Uterus (tissue), 2 donors: ENCODE measurements around the gene TMEM45B.

Experiments
- CTCF ChIP-seq, 4 experiments: fragments of 200-600 bp in 2 of 4; fragments of 450-650 bp in 2 of 4; sonication (generic) in 2 of 4; IDR thresholded peaks; one replicate each; pipeline ENCODE4 v1.5.1; 2016 to 2019; ENCODE audit warnings: antibody characterized with exemption in 4 of 4, mild to moderate bottlenecking in 2 of 4, moderate library complexity in 1 of 4
- POLR2A ChIP-seq, 2 donors: fragments of 450-650 bp; IDR thresholded peaks; one replicate each; pipeline ENCODE4 v1.6.1; 2016; ENCODE audit warnings: antibody characterized with exemption in 2 of 2, mild to moderate bottlenecking in 1 of 2, moderate library complexity in 1 of 2

GRCh38 chr11:129884581-129884980 is 68.9 kb downstream of the TMEM45B start:
- TF ChIP-seq CTCF (IDR thresholded peaks at IDR 0.05) (no peak), POLR2A (IDR thresholded peaks at IDR 0.05) (no peak)
